Epithelial cell of esophagus (primary cell): ENCODE measurements around the gene GATA2.

ENCODE experiments used
- DNase-seq: peaks from one replicate; pipeline ENCODE4 v3.0.0; 2010; ENCODE audit warnings: low read depth
- H3K4me3 ChIP-seq: 2 replicates; pipeline ENCODE4 v1.5.1; 2011; ENCODE audit warnings: mild to moderate bottlenecking, low read length, control low read depth
- CTCF ChIP-seq: IDR thresholded peaks from 2 replicates; pipeline ENCODE4 v1.5.1; 2011; ENCODE audit warnings: low read depth, mild to moderate bottlenecking, low read length, control low read depth, inconsistent platforms; ENCODE audit not compliant: insufficient read depth; ENCODE audit errors: missing control alignments

The GATA2 gene

GRCh38 chr3:128485282-128486204 is 7.5 kb downstream of the GATA2 start:
- TF ChIP-seq CTCF = no peak
- H3K4me3 ChIP-seq = no peak overlapping the region
- no peak for DNase-seq

- DNase-seq = no peak
- no peak for TF ChIP-seq CTCF
- H3K4me3 ChIP-seq = no peak overlapping the region
Observed at GRCh38 chr3:128484404-128485281, 8.4 kb downstream of the GATA2 start.

- no peak overlapping the region for H3K4me3 ChIP-seq
- no peak for TF ChIP-seq CTCF
- DNase-seq = no peak
Observed at GRCh38 chr3:128483657-128484403, 9.2 kb downstream of the GATA2 start.

- no peak for TF ChIP-seq CTCF
- DNase-seq = peak; percentile 33
- H3K4me3 ChIP-seq = no peak overlapping the region
Observed at GRCh38 chr3:128482666-128483656, 10.0 kb downstream of the GATA2 start.

GRCh38 chr3:128482175-128482574 is 10.8 kb downstream of the GATA2 start:
- DNase-seq = no peak
- TF ChIP-seq CTCF = no peak

More at GRCh38 chr3:128482175-128482574, 10.8 kb downstream of the GATA2 start:
- no peak overlapping the region for H3K4me3 ChIP-seq
